Hepatocyte (in vitro differentiated cells): ENCODE data around the gene MTNR1B.

ENCODE experiments used
- EZH2 ChIP-seq: fragments of 200-600 bp; sonication (generic); IDR thresholded peaks from 2 replicates; pipeline ENCODE4 v1.6.1; 2016; ENCODE audit warnings: antibody characterized with exemption, mild to moderate bottlenecking, borderline replicate concordance
- EZH2phosphoT487 ChIP-seq: fragments of 200-600 bp; sonication (generic); IDR thresholded peaks from one replicate; pipeline ENCODE4 v1.6.1; 2018; ENCODE audit warnings: antibody characterized with exemption, mild to moderate bottlenecking, low read depth, moderate library complexity; ENCODE audit not compliant: unreplicated experiment, severe bottlenecking
- TF ChIP-seq, protein P1 (sequence below): fragments of 200-600 bp; sonication (generic); IDR thresholded peaks from 2 replicates; pipeline ENCODE4 v1.5.1; 2016; ENCODE audit warnings: antibody characterized with exemption, mild to moderate bottlenecking; ENCODE audit not compliant: poor library complexity

- TF ChIP-seq, protein P1, sequence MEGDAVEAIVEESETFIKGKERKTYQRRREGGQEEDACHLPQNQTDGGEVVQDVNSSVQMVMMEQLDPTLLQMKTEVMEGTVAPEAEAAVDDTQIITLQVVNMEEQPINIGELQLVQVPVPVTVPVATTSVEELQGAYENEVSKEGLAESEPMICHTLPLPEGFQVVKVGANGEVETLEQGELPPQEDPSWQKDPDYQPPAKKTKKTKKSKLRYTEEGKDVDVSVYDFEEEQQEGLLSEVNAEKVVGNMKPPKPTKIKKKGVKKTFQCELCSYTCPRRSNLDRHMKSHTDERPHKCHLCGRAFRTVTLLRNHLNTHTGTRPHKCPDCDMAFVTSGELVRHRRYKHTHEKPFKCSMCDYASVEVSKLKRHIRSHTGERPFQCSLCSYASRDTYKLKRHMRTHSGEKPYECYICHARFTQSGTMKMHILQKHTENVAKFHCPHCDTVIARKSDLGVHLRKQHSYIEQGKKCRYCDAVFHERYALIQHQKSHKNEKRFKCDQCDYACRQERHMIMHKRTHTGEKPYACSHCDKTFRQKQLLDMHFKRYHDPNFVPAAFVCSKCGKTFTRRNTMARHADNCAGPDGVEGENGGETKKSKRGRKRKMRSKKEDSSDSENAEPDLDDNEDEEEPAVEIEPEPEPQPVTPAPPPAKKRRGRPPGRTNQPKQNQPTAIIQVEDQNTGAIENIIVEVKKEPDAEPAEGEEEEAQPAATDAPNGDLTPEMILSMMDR: no peak
- TF ChIP-seq EZH2: no peak
- TF ChIP-seq EZH2phosphoT487: no peak
Observed at GRCh38 chr11:93016595-93016994, 47.1 kb downstream of the MTNR1B start.
